Ovary (tissue), 3 donors: ENCODE measurements around the gene MAST4.

ENCODE experiments used
- CTCF ChIP-seq, 3 donors: fragments of 450-650 bp in 2 of 3; fragments of 200-600 bp in 1 of 3; IDR thresholded peaks; one replicate each; pipeline versions ENCODE4 v1.5.1 to v1.8.0; 2016 to 2022; ENCODE audit warnings: antibody characterized with exemption in 3 of 3, mild to moderate bottlenecking in 1 of 3
- POLR2A ChIP-seq: fragments of 450-650 bp; IDR thresholded peaks from one replicate; pipeline ENCODE4 v1.6.1; 2017; ENCODE audit warnings: antibody characterized with exemption, mild to moderate bottlenecking, moderate library complexity
- donor health status: DM: no; HTN: no; CAD: no.

- TF ChIP-seq POLR2A: no peak
- TF ChIP-seq CTCF (IDR thresholded peaks at IDR 0.05): no peak
Observed at GRCh38 chr5:67201897-67202549, 605.8 kb downstream of the MAST4 start.
